Fibroblast of upper back skin (primary cell): ENCODE data around the gene TBR1.

Experiments used
- DNase-seq: peaks from one replicate; pipeline ENCODE4 v3.0.0-alpha.2; 2013

Gene TBR1

GRCh38 chr2:161430386-161430785 is 14.3 kb downstream of the TBR1 start:
- no peak for DNase-seq

GRCh38 chr2:161432107-161432506 is 16.0 kb downstream of the TBR1 start:
- no peak for DNase-seq

DNA sequence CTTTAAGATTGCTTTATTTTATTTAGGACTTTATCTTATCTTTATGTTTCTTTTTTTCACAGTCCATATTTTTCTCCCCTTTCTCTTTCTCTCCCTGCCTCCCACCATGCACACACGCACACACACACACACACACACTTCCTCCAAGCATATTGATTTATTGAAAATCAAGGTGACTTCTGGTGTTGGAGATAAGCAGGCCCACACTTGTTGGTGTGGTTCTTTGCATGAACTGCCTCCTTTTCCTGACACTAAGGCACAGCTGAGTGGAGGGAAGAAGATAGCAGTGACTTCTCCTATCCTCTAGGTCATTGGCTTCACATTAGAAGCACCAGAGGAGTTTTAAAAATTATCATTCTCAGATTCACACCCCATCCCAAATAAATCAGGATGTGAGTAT is 18.0 kb downstream of the TBR1 start:
- DNase-seq: no peak

DNA sequence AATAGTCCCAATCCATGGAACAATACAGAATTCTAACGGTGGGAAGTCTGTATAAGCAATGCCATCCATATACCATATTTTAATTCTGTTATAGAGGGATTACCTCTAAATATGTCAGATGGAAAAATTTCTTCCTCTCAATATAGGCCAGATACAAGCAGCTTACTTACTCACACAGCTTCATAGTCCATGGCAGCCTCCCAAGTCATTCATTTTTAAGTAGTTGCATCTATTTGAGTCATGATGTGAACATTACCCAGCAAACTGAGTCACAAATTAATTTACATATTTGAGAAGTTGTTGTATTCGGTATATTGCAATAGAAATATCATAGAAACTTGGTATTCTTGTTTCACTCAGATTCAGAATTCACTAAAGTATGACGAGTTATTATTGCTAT is 20.3 kb downstream of the TBR1 start:
- peak; percentile 93 for DNase-seq

DNA sequence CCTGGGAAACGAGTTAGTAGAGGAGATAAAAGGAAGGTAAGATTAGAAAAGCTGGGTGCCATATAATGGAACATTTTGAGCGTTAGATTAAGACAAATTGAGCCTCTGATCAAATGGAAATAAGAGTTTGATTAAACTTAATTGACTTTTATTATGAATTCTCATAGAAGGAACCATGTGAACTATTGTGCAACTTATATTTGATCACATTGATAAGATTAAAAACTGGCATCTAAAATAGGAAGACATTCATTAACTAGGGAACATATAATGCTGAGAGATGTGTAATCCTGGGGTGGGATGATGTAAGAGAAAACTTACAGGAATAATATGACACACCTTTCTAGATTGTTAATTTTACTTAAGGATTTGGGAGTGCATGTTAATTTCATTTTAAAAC is 22.5 kb downstream of the TBR1 start:
- no peak for DNase-seq

DNA sequence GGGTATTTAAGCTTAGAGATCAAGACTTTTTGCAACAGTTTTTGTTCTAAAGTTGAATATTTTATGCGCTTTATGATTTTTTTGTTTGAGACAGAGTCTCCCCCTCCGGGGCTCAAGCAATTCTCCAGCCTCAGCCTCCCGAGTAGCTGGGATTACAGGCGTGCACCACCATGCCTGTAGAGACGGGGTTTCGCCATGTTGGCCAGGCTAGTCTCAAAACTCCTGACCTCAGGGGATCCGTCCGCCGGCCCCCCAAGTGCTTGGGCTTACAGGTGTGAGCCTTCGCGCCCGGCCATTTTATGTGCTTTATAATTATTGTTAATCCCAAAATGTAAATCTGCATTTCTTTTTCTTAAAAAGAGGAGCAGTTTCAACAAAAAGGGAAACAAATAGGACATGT is 29.0 kb downstream of the TBR1 start:
- DNase-seq: no peak

GRCh38 chr2:161448431-161448830 is 32.3 kb downstream of the TBR1 start:
- no peak for DNase-seq

GRCh38 chr2:161471631-161472030 is 55.5 kb downstream of the TBR1 start:
- DNase-seq: no peak

DNA sequence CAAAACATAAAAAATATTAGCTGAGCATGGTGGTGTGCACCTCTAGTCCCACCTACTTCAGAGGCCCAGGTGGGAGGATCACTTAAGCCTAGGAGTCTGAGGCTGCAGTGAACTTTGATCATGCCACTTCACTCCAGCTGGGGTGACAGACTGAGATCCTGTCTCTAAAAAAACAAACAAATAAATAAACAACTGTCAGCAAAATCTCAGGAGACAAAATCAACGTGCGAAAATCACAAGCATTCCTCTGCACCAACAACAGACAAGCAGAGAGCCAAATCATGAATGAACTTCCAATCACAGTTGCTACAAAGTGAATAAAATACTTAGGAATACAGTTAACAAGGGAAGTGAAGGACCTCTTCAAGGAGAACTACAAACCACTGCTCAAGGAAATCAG is 58.8 kb downstream of the TBR1 start:
- DNase-seq: no peak
